ENCODE data around the gene DPP10.

- TF ChIP-seq CTCF (IDR thresholded peaks at IDR 0.05 in 8 of 11, conservative IDR thresholded peaks at IDR 0.05 in 3 of 11), result no peak
- no peak for TF ChIP-seq POLR2AphosphoS5 (IDR thresholded peaks at IDR 0.05)
Observed at GRCh38 chr2:114727012-114727411, 284.6 kb downstream of the DPP10 start.
